Ishikawa (cell line): ENCODE data around the gene LZTS3.

Experiments used
- CEBPB ChIP-seq: IDR thresholded peaks from 2 replicates; pipeline ENCODE4 v1.6.1; 2012
- CREB1 ChIP-seq: IDR thresholded peaks from 2 replicates; pipeline ENCODE4 v1.6.1; 2012; ENCODE audit warnings: low read depth
- EGR1 ChIP-seq: IDR thresholded peaks from 2 replicates; pipeline ENCODE4 v1.6.1; 2012
- EP300 ChIP-seq: IDR thresholded peaks from 2 replicates; pipeline ENCODE4 v1.6.1; 2012; ENCODE audit warnings: borderline replicate concordance
- FOXM1 ChIP-seq: IDR thresholded peaks from 2 replicates; pipeline ENCODE4 v1.6.1; 2012; ENCODE audit warnings: low read depth, borderline replicate concordance
- MAX ChIP-seq: IDR thresholded peaks from 2 replicates; pipeline ENCODE4 v1.6.1; 2012
- NFIC ChIP-seq: IDR thresholded peaks from 2 replicates; pipeline ENCODE4 v1.6.1; 2012
- RAD21 ChIP-seq: IDR thresholded peaks from 2 replicates; pipeline ENCODE4 v1.6.1; 2012; ENCODE audit warnings: low read depth
- REST ChIP-seq: IDR thresholded peaks from 2 replicates; pipeline ENCODE4 v1.6.1; 2012; ENCODE audit warnings: low read depth, mild to moderate bottlenecking
- TAF1 ChIP-seq: IDR thresholded peaks from 2 replicates; pipeline ENCODE4 v1.6.1; 2012; ENCODE audit warnings: low read depth, mild to moderate bottlenecking
- TCF12 ChIP-seq: IDR thresholded peaks from 2 replicates; pipeline ENCODE4 v1.6.1; 2012; ENCODE audit warnings: low read depth
- TEAD4 ChIP-seq: IDR thresholded peaks from 2 replicates; pipeline ENCODE4 v1.6.1; 2012
- YY1 ChIP-seq: IDR thresholded peaks from 2 replicates; pipeline ENCODE4 v1.6.1; 2012; ENCODE audit warnings: low read depth
- ZBTB7A ChIP-seq: IDR thresholded peaks from 2 replicates; pipeline ENCODE4 v1.6.1; 2012; ENCODE audit warnings: low read depth

The LZTS3 gene

GRCh38 chr20:3168079-3168828 is 5.1 kb downstream of the LZTS3 start:
- TF ChIP-seq TEAD4: no peak
- TF ChIP-seq CEBPB: no peak
- TF ChIP-seq TAF1: 0 out of 2 replicates have a peak, but pooled peaks have one; percentile 17
- peak; percentile 48; the same call in 1 of the 2 replicates for TF ChIP-seq TCF12
- TF ChIP-seq YY1: 0 out of 2 replicates have a peak, but pooled peaks have one; percentile 12
- TF ChIP-seq MAX: peak; percentile 81
- peak; percentile 19; the same call in 1 of the 2 replicates for TF ChIP-seq RAD21

- TF ChIP-seq FOXM1 (no peak), ZBTB7A (no peak), EP300 (no peak), TEAD4 (no peak), REST (no peak), TAF1 (no peak)
These were observed 5.6 kb downstream of the LZTS3 start for GRCh38 chr20:3167738-3168078.

DNA sequence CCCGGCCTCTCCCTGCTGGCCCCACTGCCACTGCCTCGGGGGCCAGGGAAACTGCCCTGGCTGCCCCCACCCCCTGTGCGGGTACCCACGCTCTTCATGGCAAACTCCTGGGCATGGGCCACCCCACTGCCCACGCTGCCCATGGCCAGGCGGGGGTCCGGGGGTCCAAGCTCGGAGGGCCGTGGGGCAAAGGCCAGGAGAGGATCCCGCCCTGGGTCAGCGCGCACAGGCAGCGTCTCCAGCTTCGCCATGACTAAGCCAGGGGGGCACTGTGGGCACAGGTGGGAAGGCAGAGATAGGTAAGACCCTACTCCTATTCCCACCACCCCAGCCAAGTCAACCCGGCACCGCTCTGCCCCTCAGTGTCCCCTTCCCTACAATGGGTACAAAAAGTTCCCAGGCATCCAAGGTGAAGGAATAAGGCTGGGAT is 6.4 kb downstream of the LZTS3 start:
- TF ChIP-seq EGR1 (no peak), CREB1 (no peak), ZBTB7A (peak; percentile 32; the same call in 1 of the 2 replicates)

GRCh38 chr20:3166338-3166912 is 6.9 kb downstream of the LZTS3 start:
- TF ChIP-seq FOXM1: no peak
- no peak for TF ChIP-seq ZBTB7A
- TF ChIP-seq TCF12: no peak

DNA sequence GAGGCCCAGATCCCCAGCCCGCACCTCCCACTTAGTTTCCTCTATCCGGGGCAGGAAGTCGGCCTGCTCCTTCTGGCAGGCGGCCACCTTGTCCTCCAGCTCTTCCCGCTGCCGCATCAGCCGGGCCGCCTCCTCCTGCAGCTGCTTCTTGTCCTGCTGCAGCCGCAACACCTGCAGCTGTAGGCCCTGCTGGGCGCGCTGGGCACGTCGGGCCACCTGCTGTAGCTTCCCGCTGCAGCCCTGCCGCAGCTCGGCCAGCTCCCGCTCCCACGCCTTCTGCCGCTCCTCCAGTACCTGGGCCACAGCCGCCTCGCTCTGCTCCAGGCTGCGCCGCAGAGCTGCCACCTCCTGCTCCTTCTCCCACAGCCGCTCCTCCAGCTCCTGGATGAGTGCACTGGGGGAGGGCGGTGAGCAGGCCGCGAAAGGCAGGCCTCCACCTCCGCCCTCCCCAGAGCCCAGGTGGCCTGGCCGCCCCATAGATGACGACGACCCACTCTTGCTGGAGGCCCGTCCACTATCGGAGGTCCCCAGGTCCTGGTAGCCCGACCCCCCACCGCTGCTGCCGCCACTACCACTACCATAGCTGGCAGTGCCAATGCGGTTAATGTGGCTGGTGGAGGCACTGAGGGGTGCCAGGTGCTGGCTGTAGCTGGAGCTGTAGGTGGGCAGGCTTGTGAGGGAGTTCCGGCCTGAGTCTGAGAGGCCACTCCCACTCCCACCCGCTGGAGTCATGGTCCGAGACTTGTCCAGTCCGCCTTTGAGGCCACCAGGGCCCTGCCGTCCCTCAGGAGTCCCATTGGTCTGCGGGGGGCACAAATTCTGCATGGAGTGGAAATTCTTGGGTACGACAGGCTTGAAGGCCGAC is 7.6 kb downstream of the LZTS3 start:
- TF ChIP-seq TCF12 (0 out of 2 replicates have a peak, but pooled peaks have one; percentile 14), FOXM1 (no peak)

DNA sequence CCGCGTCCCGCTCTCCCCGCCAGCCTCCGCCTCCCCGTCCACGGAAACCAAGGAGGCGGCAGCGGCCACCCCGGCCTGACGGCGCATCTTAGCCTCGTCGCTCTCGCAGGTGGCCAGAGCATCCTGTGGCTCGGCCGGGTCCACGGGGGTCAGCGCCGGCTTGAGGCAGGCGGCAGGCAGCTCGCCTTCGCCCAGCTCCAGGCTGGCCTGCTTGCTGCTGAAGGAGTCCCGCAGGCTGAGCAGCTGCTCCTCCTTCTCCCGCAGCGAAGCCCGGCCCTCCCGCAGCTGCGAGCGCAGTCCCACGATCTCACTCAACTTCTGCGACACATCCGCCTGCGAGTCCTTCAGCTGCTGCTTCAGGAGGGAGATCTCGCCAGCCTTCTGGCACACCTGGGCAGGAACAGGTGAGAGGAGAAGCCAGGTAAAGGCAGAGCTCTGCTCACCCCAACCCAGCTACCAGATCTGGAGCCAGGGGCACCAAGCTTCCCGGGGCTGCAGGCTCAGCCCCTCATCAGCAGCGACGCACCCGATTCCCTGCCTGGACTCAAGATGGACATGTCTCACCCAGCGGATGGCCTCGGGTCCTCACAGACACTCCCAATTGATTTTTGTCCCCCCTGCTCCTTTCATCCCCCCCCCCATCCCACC is 8.5 kb downstream of the LZTS3 start:
- no peak for TF ChIP-seq TAF1

- TF ChIP-seq EGR1 (no peak), FOXM1 (no peak), RAD21 (no peak), TEAD4 (no peak), TCF12 (no peak), MAX (no peak), CREB1 (no peak), YY1 (no peak), CEBPB (no peak), ZBTB7A (no peak), NFIC (no peak), EP300 (no peak), REST (no peak)
These were observed 9.1 kb downstream of the LZTS3 start for GRCh38 chr20:3164043-3164762.
